ENCODE data around the gene LASP1.
"Not testable (repeated sequence)": the region's sequence is repeated elsewhere in the genome, so short reads cannot be mapped to it uniquely, and the experiment has no call there.

Gene LASP1

DNA sequence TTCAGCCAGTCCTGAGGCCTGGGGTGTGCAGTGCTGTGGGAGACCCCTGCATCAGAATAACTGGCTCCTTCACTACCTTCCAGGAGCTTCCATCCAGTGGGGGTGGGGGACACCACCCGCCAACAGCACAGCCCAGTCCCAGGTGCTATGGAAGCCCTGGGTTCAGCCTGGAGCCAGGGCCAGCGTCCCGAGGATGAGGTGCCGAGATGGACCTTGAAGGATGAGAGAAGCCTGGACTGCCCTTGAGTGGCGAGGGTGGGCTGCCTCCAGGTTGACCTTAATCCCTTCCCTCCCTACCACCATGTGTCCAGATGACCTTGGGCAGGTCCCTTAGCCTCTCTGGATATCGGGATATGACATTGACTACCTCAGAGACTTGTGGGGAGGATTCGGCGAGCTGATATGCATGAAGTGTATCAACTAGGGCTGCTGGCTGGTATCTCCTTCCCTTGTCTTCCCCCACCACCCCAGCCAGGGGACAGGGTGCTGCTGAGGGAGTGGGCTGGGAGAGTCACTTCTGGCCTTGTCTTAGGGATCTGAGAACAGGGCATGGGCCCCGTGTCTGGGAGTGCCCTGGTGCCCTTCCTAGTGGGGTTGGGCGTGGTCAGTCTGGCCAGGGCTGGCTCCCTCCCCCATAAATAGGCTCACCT lies 41.3 kb downstream of the LASP1 start:
- DNase-seq = no peak

DNA sequence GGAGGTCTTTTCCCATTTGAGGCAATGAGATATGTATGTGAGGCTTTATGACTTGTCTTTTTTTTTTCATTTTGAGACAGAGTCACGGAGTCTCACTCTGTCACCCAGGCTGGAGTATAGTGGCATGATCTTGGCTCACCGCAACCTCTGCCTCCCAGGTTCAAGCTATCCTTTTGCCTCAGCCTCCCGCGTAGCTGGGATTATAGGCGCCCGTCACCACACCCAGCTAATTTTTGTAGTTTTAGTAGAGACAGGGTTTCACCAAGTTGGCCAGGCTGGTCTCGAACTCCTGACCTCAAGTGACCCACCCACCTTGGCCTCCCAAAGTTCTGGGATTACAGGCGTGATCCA lies 41.8 kb downstream of the LASP1 start:
- not testable (repeated sequence) for DNase-seq

DNA sequence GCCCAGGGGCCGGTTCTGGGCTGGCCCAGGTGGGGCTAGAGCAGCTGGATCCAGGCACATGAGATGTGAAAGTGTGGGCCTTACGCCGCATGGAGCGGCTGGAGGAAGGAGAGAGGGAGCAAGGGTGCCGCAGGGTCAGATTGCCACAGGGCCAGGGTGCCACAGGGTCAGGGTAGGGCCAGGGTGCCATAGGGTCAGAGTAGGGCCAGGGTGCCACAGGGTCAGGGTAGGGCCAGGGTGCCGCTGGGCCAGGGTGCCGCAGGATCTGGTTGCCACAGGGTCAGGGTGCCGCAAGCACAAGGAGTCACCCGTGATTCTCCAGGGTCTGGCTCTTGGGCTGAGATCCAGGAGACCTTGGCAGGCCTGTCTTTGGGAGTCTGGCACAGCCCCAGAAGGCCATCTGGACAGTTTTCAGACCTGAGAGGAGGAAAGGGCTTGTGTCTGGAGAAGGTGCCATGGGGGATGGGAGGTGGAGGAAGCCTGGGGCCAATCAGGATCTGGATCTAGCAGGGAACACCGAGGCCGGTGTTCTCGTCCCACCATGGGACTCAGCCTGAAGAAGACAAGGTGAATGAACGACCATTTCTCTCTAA lies 42.5 kb downstream of the LASP1 start:
- DNase-seq = no peak

DNA sequence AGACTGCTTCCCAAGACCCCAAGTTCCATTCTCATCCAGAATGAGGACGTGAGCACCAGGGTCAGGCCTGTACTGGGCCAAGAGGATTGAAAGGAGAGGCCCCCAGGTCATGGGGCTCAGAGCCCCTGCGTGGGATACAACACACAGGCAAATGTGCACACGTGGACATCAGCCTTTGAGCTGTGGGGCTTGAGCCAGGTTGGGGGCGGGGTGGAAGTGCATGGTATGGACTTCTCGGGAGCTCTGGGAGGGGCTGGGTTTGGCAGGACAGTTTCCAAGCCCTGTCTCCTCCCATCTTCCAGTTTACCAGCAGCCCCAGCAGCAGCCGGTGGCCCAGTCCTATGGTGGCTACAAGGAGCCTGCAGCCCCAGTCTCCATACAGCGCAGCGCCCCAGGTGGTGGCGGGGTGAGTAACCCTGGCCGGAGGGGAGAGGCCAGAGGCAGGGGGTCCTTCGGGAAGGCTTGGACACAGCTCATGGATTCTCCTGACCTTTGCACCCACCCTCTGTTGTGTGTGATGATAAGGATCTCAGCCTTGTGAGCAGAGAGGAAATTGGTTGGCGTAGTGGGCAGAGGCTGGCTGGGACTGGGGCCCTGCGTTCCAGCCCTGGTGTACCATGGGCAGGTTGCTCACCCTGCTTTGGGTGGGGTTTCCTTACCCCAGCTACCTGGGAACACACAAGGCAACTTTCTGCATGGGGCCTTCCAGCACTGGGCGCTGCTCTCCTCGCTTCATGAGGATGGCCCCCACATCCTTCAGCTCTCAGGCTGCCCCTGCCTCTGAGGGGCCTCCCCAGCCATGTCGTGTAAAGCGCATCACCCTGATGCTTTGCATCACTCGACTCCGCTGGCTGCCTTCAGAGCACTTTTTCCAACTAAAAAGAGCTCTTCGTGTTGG lies 45.1 kb downstream of the LASP1 start:
- DNase-seq = no peak

DNA sequence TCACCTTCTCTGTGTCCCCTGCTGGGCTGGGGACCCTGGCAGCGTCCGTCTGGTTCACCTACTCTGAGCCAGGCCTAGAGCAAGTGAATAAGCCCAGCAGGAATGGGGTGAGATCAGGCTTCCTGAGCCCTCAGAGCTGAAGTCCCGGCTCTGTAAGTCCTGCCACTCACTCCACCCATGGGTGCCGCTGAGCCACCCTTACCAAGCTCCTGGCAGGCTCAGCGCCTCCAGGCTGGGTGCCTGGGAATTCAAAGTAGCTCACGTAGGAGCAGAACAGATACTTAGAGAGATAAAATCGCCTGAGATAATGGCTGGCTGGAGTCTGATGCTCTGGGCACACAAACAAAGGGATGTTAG lies 45.8 kb downstream of the LASP1 start:
- no peak for DNase-seq

DNA sequence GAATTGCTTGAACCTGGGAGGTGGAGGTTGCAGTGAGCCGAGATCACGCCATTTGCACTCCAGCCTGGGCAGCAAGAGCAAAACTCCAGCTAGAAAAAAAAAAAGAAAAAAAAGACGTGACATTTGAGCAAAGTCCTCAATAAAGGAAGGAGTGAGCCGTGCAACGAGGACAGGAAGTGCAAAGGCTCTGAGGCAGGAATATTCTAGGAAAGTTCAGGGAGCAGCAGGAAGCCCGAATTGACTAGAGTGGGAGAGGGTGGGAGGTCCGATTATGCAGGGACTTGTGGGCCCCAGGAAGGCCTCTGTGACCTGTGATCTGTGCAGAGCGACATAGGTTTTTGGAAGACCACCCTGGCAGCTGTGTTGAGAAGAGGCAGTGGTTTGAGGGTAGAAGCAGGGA lies 46.9 kb downstream of the LASP1 start:
- no peak for DNase-seq

DNA sequence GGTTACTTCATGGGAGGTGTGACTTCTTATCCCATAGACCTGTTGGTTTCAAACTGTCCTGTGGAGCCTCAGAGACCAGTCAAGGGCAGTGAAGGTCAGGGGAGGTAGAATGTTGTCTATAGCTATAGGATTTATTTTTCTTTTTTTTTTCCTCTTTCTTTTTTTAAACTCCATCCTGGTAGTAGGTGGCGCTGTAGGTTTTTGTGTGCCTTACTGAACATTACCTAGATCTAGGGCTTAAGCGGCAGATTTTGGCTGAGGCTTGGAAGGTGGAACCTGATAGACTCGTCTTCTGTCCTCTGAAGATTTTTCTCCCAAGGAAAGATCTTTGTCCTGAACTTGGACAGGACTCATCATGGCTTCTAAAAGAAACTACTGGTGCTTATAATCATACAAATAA lies 47.4 kb downstream of the LASP1 start:
- peak; percentile 9 for DNase-seq

DNA sequence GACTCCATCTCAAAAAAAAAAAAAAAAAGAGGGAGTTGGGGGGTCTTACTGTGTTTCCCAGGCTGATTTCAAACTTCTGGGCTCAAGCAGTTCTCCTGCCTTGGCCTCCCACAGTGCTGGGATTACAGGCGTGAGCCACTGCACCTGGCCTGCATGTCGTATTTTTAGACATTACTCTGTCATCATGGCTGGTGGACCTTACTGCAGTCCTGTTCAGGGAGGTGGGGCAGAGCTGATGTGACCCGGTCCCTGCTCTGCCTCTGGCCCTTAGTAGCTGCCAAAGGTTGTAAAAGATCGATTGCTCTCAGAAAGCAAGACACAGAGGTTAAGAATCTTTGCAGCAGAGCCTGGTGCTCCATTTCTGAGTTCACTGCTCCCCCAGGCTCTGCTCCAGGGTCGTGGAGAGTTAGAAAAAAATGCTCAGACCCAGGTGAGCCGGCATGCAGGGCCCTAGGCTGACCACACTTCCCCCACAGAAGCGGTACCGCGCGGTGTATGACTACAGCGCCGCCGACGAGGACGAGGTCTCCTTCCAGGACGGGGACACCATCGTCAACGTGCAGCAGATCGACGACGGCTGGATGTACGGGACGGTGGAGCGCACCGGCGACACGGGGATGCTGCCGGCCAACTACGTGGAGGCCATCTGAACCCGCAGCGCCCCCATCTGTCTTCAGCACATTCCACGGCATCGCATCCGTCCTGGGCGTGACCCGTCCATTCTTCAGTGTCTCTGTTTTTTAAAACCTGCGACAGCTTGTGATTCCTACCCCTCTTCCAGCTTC lies 48.5 kb downstream of the LASP1 start:
- no peak for DNase-seq

DNA sequence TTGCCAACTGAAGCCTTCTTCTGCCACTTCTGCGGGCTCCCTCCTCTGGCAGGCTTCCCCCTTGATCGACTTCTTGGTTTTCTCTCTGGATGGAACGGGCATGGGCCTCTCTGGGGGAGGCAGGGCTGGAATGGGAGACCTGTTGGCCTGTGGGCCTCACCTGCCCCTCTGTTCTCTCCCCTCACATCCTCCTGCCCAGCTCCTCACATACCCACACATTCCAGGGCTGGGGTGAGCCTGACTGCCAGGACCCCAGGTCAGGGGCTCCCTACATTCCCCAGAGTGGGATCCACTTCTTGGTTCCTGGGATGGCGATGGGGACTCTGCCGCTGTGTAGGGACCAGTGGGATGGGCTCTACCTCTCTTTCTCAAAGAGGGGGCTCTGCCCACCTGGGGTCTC lies 49.1 kb downstream of the LASP1 start:
- DNase-seq = no peak

DNA sequence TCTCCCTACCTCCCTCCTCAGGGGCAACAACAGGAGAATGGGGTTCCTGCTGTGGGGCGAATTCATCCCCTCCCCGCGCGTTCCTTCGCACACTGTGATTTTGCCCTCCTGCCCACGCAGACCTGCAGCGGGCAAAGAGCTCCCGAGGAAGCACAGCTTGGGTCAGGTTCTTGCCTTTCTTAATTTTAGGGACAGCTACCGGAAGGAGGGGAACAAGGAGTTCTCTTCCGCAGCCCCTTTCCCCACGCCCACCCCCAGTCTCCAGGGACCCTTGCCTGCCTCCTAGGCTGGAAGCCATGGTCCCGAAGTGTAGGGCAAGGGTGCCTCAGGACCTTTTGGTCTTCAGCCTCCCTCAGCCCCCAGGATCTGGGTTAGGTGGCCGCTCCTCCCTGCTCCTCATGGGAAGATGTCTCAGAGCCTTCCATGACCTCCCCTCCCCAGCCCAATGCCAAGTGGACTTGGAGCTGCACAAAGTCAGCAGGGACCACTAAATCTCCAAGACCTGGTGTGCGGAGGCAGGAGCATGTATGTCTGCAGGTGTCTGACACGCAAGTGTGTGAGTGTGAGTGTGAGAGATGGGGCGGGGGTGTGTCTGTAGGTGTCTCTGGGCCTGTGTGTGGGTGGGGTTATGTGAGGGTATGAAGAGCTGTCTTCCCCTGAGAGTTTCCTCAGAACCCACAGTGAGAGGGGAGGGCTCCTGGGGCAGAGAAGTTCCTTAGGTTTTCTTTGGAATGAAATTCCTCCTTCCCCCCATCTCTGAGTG lies 49.6 kb downstream of the LASP1 start:
- no peak for DNase-seq

DNA sequence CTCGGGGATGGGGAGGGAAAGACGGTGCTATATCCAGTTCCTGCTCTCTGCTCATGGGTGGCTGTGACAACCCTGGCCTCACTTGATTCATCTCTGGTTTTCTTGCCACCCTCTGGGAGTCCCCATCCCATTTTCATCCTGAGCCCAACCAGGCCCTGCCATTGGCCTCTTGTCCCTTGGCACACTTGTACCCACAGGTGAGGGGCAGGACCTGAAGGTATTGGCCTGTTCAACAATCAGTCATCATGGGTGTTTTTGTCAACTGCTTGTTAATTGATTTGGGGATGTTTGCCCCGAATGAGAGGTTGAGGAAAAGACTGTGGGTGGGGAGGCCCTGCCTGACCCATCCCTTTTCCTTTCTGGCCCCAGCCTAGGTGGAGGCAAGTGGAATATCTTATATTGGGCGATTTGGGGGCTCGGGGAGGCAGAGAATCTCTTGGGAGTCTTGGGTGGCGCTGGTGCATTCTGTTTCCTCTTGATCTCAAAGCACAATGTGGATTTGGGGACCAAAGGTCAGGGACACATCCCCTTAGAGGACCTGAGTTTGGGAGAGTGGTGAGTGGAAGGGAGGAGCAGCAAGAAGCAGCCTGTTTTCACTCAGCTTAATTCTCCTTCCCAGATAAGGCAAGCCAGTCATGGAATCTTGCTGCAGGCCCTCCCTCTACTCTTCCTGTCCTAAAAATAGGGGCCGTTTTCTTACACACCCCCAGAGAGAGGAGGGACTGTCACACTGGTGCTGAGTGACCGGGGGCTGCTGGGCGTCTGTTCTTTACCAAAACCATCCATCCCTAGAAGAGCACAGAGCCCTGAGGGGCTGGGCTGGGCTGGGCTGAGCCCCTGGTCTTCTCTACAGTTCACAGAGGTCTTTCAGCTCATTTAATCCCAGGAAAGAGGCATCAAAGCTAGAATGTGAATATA lies 50.8 kb downstream of the LASP1 start:
- DNase-seq = no peak

DNA sequence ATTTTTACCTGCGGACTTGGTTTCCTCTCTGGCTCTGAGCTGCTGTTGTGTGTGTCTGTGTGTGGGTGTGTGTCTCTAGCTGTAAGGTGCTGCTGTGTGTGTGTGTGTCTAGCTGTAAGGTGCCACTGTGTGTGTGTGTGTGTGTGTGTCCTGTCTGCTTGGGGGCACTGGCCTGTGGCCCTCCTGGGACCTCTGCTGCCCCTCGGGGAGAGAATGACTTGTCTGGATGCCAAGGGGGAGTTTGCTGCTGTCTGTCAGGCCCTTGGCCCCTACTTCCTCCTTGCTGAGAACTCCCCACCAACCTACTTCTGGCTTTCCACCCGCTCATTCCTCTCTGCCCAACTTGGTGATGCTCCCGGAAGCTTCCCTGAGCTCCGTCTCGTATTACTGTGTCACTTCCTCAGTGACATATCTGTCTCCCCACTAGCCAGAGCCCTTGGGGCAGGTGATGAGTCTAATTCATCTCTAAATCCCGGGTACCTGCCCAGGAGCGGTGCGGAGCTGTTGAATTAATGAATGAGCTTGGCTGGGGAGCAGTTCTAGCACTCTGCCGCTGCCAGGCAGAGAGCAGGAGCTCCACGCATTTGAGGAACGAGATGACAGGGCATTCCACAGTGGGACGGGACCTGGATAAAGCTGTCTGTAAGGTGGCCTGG lies 52.0 kb downstream of the LASP1 start:
- DNase-seq = no peak

DNA sequence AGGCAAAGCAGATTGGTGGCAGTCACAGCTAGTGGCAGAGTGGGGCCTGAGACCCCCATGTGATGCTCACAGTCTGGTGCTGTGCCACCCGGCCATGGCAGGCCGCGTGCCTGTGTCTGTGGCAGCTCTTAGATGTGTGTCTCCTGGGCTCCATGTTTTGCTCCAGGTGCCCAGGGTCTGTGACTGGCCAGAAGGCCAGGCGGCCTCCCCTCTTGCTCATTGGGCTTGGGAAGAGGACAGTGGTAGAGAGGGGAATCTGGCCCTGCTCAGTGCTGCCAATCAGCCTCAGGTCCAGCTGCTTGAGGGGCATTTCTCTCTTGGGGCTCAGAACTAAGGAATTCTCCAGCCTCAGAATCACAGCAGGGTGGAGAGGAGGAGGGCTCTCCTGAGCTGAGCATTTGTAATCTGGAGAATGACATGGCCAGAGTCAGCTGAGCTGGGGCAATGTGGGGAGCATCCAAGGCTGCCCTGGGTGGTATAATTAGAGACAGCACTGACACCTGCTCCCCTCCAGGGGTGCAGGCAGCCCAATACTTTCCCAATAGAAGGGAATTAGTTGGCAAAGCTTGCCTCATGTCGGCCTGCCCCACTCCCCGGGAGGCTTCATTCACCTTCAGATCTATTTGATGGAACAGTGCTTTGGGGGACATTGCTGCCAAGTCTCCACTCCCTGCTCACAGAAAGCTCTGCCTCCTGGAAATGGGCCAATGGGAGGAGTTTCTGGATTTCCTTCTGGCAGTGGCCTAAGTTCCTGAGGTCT lies 52.9 kb downstream of the LASP1 start:
- peak; percentile 7 for DNase-seq

DNA sequence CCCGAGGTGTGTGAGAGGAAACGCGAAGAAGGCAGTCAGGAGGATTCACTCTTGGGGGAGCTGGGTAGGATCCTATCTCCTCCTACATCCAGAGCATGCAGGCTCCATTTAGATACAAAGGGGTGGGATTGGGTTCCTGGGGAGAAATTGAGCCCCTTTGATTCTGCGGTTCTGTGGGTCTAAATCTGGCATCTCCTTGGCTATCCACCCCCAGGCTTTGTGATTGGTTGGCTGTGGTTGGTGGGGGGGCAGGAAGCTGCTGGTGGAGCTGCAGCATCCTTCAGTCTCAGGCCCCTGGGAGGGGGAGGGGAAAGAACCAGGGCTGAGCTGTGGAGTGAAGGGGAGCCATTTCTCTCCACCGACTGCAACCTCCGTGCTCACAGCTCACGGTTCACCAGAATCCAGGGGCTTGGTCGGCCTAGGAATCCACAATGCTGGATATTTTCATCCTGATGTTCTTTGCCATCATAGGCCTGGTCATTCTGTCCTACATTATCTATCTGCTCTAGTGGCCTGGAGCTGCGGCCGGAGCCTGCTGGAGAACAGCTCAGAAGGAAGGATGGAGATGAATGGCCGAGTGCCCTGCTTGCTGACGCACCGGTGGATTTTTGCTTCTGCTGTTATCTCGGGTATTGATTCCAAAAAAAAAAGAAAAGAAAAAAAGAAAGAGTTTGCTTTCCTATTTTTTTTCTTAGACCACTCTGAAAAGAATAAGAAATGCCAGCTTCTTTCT lies 55.6 kb downstream of the LASP1 start, which contains the start of gene LASP1NB:
Gene LASP1NB (plus strand): TSS at position 352 of the 733 bp plus-strand sequence.
- no peak for DNase-seq

DNA sequence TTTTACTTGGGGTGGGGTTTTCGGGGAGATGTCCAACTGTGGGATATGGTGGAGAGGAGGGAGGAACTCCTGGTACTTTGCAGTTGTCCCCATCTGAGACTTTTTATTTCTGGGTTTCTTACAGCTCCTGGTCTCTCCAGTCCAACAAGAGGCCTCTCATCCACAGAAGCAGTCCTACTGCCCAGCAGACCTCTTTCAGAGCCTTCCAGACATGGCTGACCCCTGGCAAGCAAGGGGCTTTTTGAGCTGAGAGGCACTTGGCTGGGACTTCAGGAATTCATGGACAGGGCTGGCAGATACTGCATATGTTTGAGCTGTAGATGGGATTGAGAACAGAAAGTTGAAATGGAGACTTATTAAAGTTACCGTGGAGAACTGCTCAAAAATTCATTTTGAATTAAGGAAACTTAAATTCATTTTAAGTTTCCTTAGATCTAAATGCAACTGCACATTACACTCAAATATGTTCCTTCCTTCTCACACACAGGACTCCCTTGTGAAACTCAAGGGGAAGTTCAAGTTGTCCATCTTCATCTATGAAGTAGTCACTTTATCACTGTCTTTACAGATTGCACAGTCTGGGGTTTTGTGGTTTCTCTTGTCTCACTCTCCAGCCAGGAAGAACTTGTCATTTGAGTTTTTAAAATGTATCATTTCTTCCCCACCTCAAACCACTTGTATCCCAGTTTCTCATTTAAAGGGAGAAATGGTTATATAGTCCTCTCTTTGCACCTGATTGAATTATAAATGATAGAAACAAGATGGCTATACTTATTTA lies 56.6 kb downstream of the LASP1 start:
- no peak for DNase-seq

DNA sequence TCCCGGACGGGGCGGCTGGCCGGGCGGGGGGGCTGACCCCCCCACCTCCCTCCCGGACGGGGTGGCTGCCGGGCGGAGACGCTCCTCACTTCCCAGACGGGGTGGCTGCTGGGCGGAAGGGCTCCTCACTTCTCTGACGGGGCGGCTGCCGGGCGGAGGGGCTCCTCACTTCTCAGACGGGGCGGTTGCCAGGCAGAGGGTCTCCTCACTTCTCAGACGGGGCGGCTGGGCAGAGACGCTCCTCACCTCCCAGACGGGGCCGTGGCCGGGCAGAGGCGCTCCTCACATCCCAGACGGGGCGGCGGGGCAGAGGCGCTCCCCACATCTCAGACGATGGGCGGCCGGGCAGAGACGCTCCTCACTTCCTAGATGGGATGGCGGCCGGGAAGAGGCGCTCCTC lies 60.9 kb downstream of the LASP1 start:
- DNase-seq = not testable (repeated sequence)

DNA sequence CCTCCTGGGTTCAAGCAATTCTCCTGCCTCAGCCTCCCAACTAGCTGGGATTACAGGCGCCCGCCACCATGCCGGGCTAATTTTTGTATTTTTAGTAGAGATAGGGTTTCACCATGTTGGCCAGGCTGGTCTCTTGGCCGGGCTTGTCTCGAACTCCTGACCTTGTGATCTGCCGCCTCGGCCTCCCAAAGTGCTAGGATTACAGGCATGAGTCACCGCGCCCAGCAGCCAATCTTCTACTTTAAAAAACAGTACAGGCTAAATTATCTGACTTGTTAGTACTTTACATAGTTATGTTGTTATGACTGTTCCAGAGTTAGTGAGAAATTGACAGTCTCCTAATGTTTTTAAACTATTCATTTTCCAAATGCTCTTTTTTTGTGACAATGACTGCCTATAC lies 64.1 kb downstream of the LASP1 start:
- not testable (repeated sequence) for DNase-seq

DNA sequence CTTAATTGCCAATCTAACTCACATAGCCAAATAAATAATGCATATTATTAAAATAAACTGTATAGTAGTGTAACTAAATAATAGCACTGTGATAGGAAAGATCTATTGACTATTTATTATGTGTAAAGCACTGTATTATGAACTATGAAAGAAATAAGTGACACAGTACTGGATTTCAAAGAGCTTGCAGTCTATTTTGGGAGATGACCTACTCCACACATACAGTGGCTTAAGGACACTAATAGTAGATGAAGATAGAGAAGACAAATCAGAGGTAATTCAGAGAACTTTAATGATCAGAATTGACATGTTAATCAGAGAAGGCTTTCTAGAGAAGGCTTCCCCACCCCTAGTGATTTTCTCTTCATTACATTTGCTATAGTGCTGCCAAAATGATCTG lies 70.1 kb downstream of the LASP1 start:
- DNase-seq = no peak

DNA sequence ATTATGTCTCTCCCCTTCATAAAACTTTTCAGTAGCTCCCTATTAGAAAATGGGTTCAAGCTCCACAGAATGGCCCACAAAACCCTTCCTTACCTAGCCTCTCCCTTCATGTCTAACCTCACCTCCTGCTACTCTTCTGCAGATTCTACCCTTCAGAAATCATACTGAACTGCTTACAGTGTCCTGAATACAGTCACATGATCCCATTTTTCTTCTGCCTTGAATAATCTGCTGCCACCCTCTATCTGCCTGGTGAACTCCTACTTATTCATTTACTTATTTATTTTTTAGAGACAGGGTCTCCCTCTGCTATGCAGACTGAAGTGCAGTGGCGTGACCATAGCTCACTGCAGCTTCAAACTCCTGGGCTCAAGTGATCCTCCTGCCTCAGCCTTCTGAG lies 70.5 kb downstream of the LASP1 start:
- DNase-seq = no peak

Measured in DMS53 (cell line).